Epithelial cell of alveolus of lung (primary cell): Measurements from ENCODE around the gene LCE7A. TPM values are rescaled to one million over a fixed set of nuclear protein-coding genes. Genes with fewer than 3 reads are reported as not detected.

Source experiments
- total RNA-seq: library from RNA; depleted of rRNA; stranded (reverse); fragments of >200 nt; gene quantifications from 2 replicates; pipeline ENCODE4 v1.2.1, GENCODE V29; 2015

LCE7A gene
- not detected in 2 replicates for total RNA-seq

GRCh38 chr1:152859696-152860095, at the start of gene LCE7A:
Gene LCE7A (plus strand): TSS chr1:152859996. CDS start chr1:152860698, 702 bp downstream.

DNA sequence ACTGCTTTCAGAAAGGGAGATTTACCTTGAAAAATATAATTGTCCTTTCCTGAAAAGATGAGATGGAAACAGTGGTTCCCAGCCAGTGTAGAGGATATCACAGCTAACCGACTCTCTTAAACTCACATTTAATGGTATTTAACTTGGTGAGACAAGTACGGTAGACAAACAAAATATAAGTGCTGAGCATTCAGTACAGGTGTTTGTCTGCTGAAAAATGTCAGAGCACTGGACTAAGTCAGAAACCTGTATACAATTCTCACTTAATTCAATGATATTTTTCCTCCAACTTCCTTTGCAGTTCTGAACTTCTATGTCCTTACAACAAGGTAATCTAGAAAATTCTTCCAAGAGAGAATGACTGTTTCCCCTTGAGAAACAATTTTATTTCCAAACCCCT, 48.1 kb upstream of the LCE7A start, which contains the start of gene LCE1B:
LCE1B (plus strand) TSS at position 301 of the 400 bp plus-strand sequence. CDS start 476 bp downstream, outside the sequence.

DNA sequence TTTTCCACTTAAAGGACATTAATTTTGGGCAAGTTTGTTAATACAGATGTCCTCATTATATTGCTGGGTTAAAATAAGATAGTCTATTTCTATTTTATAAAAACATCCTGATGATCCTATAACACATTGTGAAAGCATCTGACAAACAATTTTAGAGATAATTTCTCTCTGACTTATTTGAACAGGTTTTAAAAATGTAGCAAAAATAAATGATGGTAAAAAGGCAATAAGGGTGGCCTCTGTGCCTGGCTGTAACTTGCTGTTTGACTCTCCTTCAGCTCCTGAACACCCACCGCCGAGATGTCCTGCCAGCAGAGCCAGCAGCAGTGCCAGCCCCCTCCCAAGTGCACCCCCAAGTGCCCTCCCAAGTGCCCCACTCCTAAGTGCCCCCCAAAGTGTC, 32.6 kb upstream of the LCE7A start, which contains the start of gene LCE1A:
LCE1A (plus strand) TSS at position 301 of the 400 bp plus-strand sequence; CDS start at position 301, 0 bp downstream.

DNA sequence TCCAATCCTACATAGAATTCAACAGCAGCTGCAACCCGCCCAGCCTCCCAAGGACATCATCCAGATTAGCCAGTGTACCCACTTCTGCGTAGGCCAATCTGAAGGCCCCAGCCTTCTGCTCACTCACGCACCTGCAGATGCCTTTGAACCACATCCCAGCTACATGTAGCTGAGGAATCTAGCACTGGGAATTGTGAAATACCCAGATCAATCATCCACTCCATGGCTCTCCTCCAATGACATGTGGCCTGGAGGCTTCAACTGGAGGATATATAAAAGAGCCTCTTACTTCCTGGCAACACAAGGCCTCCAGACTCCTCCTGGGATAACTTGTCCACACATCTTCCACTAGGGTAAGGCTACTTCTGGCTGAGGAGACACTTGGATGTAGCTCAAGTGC, 17.2 kb upstream of the LCE7A start, which contains the start of gene LCE6A:
LCE6A (plus strand) TSS at position 301 of the 400 bp plus-strand sequence. CDS start 665 bp downstream, outside the sequence.

GRCh38 chr1:152878042-152878441, 18.2 kb downstream of the LCE7A start, which contains the start of gene SMCP:
Gene SMCP (plus strand): TSS chr1:152878322. CDS start chr1:152884423, 6,101 bp downstream.

DNA sequence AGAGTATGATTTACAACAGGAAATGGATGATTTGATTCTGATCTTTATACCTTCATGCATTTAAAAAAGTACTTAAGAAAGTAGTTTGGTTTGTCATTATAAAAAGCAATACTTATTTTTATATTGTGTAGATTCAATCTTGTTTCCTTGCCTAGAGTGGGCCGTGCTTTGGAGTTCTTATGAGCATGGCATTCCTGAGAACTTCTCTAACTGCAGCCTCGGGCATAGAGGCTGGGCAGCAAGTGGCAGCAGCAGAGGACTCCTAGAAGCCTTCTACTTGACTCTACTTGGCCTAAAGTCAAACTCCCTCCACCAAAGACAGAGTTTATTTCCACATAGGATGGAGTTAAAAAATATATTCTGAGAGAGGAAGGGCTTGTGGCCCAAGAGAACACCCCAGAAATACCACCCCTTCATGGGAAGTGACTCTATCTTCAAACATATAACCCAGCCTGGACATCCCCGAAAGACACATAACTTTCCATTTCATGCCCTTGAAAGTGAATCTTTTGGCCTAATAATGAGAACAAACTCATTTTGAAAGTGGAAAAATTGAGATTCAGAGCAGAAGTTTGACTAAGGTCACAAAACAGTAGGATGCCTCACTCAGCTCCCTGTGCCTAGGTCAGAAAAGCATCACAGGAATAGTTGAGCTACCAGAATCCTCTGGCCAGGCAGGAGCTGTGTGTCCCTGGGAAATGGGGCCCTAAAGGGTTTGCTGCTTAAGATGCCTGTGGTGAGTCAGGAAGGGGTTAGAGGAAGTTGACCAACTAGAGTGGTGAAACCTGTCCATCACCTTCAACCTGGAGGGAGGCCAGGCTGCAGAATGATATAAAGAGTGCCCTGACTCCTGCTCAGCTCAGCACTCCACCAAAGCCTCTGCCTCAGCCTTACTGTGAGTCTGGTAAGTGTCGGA, 48.1 kb downstream of the LCE7A start, which contains the start of gene IVL:
IVL (plus strand) TSS at position 861 of the 916 bp plus-strand sequence. CDS start 1,252 bp downstream, outside the sequence.

Other genes with a start within 250 kb of the LCE7A start
- gene LCE3B, start 246.2 kb upstream of the LCE7A start, total RNA-seq: not detected in 2 replicates
- gene LCE3A, start 236.9 kb upstream of the LCE7A start, total RNA-seq: not detected in 2 replicates
- gene LCE2D, start 196.6 kb upstream of the LCE7A start, total RNA-seq: not detected in 2 replicates
- gene LCE2C, start 184.7 kb upstream of the LCE7A start, total RNA-seq: not detected in 2 replicates
- not detected in 2 replicates for gene LCE2B, start 173.9 kb upstream of the LCE7A start, total RNA-seq
- gene LCE2A, start 161.7 kb upstream of the LCE7A start, total RNA-seq: not detected in 2 replicates
- gene LCE4A, start 151.8 kb upstream of the LCE7A start, total RNA-seq: not detected in 2 replicates
- not detected in 2 replicates for gene KPRP, start 102.0 kb upstream of the LCE7A start, total RNA-seq
- not detected in 2 replicates for gene LCE1F, start 84.9 kb upstream of the LCE7A start, total RNA-seq
- gene LCE1E, start 73.7 kb upstream of the LCE7A start, total RNA-seq: not detected in 2 replicates
- not detected in 2 replicates for gene LCE1D, start 63.3 kb upstream of the LCE7A start, total RNA-seq
- gene LCE1C, start 53.3 kb upstream of the LCE7A start, total RNA-seq: not detected in 2 replicates
- not detected in 2 replicates for gene LCE1B, start 48.0 kb upstream of the LCE7A start, total RNA-seq
- not detected in 2 replicates for gene LCE1A, start 32.5 kb upstream of the LCE7A start, total RNA-seq
- gene LCE6A, start 17.1 kb upstream of the LCE7A start, total RNA-seq: not detected in 2 replicates
- not detected in 2 replicates for gene SMCP, start 18.3 kb downstream of the LCE7A start, total RNA-seq
- gene IVL, start 48.5 kb downstream of the LCE7A start, total RNA-seq: not detected in 2 replicates
- not detected in 2 replicates for gene SPRR5, start 87.2 kb downstream of the LCE7A start, total RNA-seq
- not detected in 2 replicates for gene SPRR4, start 110.7 kb downstream of the LCE7A start, total RNA-seq
- not detected in 2 replicates for gene SPRR1A, start 124.1 kb downstream of the LCE7A start, total RNA-seq
- gene SPRR3, start 141.8 kb downstream of the LCE7A start, total RNA-seq: not detected in 2 replicates
- gene SPRR1B, start 171.2 kb downstream of the LCE7A start, total RNA-seq: not detected in 2 replicates
- not detected in 2 replicates for gene SPRR2D, start 181.1 kb downstream of the LCE7A start, total RNA-seq
- not detected in 2 replicates for gene SPRR2A, start 197.5 kb downstream of the LCE7A start, total RNA-seq
- not detected in 2 replicates for gene SPRR2B, start 211.6 kb downstream of the LCE7A start, total RNA-seq
- not detected in 2 replicates for gene SPRR2E, start 234.5 kb downstream of the LCE7A start, total RNA-seq